Liver (tissue), 3 donors: ENCODE data around the gene OR6X1.

Experiments
- CTCF ChIP-seq: fragments of 150-350 bp; IDR thresholded peaks from 2 replicates; pipeline ENCODE4 v1.5.1; 2017; ENCODE audit warnings: improper control_type of control experiment, low read depth, low read length; ENCODE audit not compliant: missing input control
- MAX ChIP-seq: IDR thresholded peaks from 2 replicates; pipeline ENCODE4 v1.6.1; 2016; ENCODE audit warnings: antibody characterized with exemption
- TF ChIP-seq, protein P1 (sequence below): IDR thresholded peaks from 2 replicates; pipeline ENCODE4 v1.6.1; 2016; ENCODE audit warnings: antibody characterized with exemption
- donor health status: healthy.
- donor health status: healthy.

DNA sequence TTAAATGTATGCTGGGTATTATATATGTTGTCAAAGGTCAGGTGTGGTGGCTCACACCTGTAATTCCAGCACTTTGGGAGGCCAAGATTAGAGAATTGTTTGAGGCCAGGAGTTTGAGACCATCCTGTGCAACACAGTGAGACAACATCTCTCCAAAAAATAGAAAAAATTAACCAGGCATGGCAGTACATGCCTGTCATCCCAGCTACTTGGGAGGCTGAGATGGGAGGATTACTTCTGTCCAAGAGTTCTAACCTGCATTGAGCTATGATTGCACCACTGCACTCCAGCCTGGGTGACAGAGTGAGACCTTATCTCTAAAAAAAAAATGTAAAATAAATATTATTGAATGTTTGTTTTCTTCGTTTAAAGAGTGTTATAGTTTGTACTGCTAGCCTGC is 11.3 kb upstream of the OR6X1 start:
- TF ChIP-seq CTCF, result no peak
- no peak for TF ChIP-seq MAX
- TF ChIP-seq, protein P1, sequence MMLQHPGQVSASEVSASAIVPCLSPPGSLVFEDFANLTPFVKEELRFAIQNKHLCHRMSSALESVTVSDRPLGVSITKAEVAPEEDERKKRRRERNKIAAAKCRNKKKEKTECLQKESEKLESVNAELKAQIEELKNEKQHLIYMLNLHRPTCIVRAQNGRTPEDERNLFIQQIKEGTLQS, result no peak
